GM19035 (cell line): ENCODE results near the gene TSPEAR.
"Not testable (repeated sequence)": the region's sequence is repeated elsewhere in the genome, so short reads cannot be mapped to it uniquely, and the experiment has no call there.

ENCODE experiments used
- ATAC-seq: cut with Tn5 transposase; IDR thresholded peaks from one replicate; pipeline ENCODE4 v1.9.1; 2021; ENCODE audit not compliant: unreplicated experiment

TSPEAR gene

DNA sequence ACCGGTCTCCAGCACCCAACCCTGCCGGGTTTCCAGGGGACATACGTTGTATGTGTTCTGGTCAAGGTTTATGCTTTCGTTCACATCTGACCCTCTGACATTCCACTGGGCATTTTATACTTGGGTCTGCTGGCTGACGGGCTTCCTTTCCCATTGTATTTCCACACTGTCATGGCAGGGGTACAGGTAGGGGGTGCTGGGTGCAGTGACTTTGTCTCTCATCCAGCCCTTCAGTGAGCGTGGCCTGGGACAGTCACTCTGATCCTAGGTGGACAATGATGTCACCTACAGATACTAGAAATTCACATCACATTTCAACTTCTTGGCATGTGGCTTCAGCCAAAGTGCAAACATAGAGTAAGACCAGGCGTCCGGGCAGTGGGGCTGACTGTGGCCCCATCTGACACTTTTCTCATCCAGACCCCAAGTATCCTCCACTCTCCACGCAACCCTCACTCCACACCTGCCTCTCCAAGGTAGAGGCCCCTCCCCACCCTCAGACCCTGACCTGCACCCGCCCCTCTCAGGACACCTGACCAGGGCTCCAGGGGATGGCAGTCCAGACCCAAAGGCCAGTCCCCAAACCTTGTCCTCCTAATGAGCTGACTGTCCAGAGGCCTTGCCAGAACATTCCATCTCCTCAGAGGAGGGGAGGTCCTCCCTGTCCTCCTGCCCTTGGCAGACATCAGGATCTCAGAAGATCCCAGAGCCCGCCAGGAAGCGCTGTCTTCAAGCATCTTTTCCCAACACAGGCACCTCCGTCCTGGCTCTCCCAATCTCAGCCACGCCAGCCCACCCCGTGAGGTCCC is 75.0 kb downstream of the TSPEAR start:
- ATAC-seq: no peak

DNA sequence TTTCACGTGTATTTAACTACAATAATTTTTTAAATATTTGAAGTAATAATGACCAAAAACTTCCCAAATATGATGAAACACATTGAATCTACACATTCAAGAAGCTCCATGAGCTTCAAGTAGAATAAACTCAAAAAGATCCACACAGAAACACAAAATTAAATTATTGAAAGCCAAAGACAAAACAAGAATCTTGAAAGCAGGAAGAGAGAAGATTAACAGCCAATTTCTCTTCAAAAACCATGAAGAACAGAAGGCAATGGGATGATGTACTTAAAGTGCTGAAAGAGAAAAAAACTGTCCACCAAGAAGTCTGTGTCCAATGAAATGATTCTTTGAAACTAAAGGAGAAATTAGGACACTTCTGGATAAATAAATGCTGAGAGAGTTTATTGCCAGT is 79.3 kb downstream of the TSPEAR start:
- ATAC-seq: no peak

DNA sequence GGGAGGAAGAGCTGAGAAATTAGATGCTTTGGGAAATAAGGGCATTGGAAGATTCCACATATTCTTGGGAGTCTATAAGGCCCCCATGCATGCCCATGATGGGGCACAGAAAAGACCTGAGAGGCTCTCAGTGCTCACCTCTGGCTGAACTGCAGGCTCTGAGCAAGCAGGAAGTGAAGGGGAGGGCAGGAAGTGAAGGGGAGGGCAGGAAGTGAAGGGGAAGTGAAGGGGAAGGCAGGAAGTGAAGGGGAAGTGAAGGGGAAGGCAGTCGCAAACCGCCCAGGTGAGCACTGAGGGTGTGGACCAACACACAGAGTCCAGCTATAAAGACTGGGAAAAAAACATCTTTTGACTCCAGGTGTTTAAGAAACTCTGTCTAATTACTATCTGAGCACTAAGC is 80.9 kb downstream of the TSPEAR start:
- ATAC-seq: no peak

DNA sequence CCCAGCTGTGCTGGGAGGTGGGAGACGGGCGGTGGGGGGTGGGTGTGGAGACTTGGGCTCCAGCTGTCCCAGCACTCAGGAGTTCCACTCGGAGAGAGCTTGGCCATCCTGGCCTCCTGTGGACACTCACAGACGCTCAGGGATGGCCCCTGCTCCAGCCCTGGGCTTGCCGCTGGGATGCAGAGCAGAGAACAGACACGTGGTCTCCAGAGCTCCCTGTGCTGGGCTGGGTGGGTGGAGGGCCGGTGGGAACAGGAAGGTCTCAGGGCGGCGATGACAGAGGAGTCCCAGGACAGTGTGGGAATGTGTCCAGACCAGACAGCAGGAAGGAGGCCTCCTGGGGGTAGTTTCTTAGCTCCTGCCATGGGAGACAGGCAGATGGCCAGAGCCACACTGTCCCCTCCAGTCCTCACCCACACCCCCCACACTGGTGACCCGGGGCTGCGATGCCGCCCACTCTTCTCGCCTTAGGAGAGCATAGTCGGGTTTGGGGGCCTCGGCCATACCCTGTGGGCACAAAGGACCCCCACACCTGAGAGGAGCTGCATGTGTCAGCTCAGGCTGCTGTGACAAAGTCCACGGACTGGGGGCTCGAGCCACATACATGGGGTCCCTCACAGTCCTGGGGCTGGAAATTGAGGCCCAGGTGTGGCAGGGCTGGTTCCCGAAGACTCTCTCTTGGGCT is 82.5 kb downstream of the TSPEAR start:
- ATAC-seq: no peak

DNA sequence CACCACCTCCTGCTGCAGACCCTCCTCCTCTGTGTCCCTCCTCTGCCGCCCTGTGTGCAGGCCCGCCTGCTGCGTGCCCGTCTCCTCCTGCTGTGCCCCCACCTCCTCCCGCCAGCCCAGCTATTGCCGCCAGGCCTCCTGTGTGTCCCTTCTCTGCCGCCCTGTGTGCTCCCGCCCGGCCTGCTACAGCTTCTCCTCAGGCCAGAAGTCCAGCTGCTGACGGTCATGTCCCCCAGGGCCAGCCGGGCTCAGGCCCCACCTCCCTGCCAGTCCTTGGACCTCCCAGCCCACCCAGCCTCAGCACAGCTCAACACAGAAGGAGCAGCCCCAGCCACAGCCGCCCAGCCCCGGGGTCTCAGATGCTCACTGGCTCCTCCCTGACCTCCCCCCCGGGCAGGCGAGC is 83.5 kb downstream of the TSPEAR start:
- not testable (repeated sequence) for ATAC-seq

DNA sequence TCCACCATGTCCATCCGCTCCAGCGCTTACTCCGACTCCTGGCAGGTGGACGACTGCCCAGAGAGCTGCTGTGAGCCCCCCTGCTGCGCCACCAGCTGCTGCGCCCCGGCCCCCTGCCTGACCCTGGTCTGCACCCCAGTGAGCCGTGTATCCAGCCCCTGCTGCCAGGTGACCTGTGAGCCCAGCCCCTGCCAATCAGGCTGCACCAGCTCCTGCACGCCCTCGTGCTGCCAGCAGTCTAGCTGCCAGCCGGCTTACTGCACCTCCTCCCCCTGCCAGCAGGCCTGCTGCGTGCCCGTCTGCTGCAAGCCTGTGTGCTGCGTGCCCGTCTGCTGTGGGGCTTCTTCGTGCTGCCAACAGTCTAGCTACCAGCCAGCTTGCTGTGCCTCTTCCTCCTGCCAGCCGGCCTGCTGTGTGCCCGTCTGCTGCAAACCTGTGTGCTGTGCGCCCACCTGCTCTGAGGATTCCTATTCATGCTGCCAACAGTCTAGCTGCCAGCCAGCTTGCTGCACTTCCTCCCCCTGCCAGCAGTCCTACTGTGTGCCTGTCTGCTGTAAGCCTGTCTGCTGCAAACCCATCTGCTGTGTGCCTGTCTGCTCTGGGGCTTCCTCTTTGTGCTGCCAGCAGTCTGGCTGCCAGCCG is 84.1 kb downstream of the TSPEAR start:
- not testable (repeated sequence) for ATAC-seq

DNA sequence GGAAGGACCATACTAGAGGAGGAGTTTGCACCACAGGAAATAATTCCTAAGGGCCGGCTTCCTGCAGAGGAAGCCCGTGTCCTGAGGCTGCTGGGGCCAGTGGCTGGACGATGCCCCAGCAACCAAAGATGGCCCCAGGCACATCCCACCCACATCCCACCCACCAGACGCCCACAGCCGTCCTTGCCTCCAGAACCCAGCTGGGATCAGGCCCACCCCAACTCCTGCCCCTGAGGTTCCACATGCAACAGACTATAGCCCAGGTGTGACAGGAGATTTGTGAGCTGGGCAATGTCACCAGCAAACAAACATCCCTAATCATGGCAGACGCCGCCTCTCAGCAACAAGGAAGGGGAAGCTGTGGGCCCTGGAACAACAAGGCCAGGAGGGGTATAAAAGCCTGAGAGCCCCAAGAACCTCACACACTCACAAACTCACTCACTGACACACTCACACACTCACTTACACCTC is 84.7 kb downstream of the TSPEAR start, which contains the start of gene KRTAP10-9:
Gene KRTAP10-9, plus strand, starts transcription at position 421 of the 471 bp plus-strand sequence. CDS start 79 bp downstream, outside the sequence.
- ATAC-seq: no peak

DNA sequence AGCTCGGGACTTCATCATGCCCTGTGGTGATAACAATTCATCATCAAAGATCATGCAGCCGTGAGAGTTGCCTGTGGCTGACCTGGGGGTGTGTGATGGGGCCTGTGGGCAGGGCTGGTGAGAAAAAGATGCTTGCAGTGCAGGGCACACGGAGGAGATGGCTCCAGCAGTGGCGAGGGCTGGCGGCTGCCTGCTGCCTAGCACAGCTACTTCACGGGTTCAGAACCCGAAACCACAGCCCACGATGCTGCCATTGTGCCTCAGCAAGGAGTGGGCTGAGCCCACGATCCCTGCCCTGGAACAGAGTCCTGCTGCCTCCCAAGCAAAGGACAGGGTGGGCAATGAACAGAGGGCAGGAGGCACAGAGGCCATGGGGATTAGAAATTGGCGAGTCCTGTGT is 85.1 kb downstream of the TSPEAR start:
- ATAC-seq: no peak

DNA sequence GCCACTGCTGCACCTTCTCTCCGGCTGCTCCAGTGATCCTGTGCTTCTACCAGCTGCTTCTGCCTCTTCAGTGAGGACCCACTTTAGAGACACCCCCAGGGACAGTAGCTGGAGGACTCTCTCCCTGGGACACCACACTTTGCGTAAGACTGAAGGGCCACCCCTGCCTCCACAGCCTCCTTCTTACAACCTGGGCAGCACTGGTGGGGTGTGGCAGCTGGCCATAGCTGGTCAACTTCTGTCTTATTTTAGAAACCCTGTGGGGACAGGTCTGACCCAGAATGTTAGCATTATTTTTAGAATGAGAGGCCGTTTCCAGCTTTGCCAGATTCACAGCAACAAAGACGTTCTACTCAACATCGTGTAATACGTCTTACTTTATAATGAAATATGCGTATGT is 85.6 kb downstream of the TSPEAR start:
- no peak for ATAC-seq

DNA sequence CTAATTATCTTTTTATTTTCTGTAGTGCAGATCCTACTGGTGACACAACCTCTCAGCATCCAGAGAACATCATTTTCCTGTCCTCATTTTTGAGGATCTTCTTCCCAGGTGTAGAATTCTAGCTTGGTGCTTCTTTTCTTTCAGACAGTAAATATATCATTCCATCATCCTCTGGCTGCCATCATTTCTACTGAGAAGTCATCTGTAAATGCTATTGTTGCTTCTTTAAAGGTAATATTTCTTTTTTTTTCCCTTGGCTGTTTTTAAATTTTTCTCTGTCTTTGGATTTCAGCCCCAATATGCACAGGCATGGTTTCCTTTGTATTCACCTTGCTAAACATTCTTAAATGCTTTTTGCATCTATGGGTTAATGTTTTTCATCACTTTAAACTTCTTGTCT is 87.8 kb downstream of the TSPEAR start:
- ATAC-seq: no peak

DNA sequence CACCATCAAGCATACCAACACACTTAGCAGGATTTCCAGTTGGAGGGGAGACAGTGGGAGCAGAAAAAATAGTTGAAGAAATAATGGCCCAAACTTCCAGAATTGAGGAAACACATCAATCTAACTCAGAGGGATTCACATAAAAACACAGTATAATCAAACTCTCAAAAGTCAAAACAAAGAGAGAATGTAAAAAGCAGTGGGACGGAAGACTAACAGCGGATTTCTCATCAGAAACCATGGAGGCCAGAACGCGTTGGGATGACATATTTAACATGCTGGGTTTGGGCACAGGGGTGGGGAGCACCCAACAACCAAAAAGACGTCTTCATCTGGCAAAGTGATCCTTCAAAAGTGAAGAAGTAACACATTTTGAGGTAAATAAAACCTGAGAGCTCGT is 91.5 kb downstream of the TSPEAR start:
- ATAC-seq: no peak

DNA sequence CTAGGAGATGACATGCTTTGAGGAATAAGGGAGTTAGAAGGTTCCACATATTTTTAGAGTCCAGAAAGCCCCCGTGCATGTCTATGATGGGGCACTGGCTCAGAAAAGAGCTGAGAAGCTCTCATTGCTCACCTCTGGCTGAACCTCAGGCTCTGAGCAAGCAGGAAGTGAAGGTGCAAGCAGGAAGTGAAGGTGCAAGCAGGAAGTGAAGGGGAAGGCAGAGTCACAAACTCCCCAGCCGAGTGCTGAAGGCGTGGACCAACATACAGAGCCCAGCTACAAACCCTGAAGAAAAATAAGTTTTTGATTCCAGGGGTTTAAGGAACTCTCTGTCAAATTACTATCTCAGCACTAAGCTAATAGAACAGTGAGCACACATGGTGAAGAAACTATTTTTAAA is 92.5 kb downstream of the TSPEAR start:
- no peak for ATAC-seq

DNA sequence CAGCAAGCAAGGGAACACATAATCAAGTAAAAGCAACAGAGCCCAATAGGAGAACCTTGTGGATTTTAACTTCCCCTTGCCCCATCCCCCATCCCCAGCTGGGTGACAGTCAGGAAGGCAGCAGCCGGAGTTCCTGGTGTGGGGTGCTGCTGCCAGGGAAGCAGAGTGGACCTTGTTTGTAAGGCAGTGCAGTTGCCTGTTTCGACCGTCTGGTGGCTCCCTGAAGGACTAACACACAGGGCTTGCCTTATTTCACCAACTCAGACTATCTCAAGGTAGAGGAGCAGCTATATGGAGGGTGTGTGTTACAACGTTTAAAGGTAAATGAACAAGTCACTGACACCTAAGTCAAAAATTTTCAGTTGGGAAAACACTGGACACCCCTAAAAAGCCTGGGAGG is 92.9 kb downstream of the TSPEAR start:
- no peak for ATAC-seq

DNA sequence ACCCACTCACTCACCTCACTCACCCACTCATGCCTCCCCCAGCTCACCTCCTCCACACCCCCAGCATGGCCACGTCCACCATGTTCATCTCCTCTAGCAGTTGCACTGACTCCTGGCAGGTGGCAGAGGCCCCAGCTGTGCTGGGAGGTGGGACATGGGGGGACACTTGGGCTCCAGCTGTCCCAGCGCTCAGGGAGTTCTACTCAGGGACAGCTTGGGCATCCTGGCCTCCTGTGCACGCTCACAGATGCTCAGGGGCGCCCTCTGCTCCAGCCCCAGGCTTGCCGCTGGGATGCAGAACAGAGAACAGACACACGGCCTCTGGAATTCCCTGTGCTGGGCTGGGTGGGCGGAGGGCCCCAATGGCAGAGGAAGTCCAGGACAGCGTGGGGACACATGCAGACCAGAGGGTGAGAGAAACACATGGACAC is 94.3 kb downstream of the TSPEAR start:
- ATAC-seq: no peak

DNA sequence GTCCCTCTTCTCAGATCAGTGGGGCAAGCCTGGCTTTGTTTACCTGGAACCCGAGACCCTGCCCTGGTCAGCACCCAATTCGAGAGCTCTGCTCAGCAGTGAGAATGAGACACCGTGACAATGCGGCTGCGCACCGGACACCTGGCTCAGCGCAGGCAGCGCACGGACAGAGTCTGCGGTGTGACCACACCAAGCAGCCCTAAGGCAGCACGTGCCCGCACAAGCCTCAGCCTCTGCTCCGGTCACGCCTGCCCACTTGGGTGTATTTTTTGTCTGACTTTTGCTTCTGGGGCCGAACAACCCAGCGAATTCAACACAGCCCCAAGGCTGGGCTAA is 94.8 kb downstream of the TSPEAR start:
- no peak for ATAC-seq

DNA sequence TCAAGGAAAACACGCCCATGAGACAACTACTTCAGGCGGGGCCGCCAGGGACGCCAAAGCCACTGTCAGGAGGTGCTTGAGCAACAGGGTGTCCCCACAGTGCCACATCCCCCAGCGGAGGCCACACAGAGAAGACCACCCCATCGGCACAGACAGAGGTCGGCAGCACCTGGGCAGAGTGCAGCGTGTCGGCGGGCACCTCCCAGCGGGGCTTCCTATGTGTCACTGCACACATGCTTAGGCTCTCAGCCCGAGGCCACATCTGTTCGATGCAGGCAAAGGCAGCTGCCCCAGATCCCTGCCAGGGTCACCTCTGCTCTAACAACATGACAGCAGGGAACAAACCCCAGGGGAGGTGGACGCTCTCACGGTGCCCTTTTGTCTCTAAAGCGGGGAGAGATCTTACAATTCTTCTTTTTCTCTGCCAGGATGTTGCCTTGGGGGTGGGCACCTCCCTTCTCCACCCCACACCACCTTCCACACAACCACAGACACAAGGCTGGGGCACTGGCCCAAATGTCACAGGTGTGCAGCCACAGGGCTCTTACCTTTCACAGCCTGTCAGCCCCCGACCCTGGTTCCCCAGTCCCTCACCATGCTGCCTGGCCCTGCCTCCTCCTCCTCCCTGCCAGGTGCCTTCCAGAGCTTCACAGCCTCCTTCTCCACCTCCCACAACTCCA is 95.3 kb downstream of the TSPEAR start:
- ATAC-seq: no peak

DNA sequence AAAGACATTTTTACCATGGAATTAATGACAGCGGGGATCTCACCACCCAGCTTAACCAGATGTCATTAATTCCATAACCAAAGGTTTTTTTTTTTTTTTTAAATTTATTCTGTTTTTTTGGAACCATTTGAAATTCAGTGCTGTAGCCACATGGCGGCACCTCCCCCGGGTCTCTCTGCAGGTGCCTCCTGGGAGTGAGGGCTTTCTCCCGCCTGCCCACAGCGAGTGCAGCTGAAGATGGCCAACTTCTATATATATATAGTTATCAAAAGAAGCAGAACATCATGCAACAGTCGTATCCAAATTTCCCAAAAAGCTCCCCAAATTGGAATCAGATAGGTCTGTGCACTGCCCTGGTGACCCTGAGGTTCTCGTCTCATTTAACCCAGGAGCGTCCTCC is 95.9 kb downstream of the TSPEAR start:
- no peak for ATAC-seq

DNA sequence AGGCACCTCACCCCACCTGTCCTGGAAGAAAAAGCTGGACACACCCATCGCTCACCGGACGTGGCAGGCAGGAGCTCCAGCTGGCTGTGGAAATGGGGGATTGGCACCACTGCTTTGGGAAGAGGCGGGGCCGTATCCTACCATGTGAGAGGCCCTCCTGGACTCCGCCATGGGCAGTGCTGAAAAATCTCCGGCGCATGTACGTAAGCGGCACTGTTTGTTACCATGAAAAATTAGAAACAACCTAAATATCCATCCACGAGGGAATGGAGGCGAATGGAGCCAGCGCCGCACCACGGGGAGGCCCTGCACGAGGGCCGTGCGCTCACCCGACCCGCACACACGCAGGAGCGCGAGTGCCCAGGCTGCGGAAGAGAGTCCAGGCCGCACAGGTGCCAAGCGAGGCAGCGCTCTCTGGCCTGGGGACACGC is 96.4 kb downstream of the TSPEAR start:
- ATAC-seq: no peak

DNA sequence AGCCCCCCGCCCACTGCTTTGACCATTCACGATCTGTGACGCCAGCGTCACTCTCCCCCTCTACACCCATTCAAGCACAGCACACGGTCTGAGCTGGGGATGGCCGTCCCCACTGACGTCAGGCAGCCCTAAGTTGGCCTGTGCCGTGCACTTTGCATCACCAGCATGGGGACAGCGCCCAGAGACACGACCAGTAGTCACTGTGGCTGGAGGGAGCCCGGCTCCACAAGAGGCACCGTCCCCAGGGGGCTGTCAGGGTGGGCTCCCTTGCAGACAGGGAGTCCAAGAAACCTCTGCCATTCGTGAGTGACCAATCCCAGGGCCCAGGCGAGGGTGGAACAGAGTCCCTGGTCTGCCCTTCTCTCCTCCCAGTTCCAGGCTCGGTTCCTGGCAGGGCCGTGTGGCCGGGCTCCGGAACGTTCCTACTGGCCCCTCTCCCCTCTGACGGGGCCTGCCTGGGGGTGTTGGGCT is 97.2 kb downstream of the TSPEAR start:
- no peak for ATAC-seq

DNA sequence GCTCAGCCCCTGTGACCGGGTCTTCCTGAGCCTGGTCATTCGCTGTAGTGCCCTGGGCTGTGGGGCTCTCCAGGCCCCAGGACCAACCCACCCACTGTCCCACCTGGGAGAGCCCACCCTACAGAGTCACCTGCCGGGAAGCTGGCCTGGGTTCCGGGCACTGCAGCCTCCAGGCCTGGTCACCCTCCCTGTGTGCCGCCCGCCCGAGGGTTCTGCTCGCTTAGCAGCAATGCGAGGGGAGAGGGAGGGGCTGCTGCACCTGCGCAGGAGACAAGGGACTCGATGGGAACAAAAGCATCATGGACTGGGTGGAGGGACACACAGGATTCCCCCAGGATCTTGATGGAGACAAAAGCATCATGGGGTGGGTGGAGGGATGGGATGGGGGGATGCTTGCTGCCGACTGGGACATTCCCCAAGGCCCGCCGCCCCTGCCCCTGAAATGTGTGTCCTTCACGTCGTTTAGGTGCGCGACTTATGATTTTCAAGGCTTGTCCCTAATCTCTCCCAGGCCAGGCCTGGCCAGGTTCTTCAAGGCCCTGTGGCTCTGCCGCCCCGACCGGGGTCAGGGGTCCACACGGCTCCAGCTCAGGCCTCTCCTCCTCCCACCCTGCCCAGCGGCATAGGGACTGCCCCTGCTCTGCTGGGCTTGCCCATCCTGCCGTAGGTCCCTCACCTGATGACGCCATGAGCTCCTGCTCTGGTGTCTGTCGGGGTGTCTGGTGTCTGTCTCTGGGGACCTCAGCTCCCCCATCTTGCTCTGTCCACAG is 97.8 kb downstream of the TSPEAR start:
- no peak for ATAC-seq
